ENCODE measurements around the gene LTBP2.

The LTBP2 gene

DNA sequence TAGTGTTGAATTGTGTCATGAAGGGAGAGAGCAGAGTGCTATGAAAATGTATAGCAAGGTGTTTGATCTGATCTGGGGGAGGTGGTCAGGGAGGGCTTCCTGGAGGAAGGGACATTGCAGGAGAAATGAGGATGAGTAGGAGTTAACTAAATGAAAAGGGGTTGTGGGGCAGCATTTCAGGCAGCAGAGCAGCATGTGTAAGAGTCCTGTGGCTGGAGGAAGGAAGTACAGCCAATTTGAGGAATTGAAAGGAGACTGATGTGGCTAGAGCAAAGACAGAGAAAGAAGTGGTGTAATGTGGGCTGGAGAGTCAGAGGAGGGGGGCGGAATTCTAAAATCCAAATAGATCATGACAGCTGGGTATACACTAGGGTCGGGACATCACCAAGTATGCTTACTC, 139.4 kb downstream of the LTBP2 start:
- CTCF ChIA-PET: no interaction called here
- TF ChIP-seq, protein P1, sequence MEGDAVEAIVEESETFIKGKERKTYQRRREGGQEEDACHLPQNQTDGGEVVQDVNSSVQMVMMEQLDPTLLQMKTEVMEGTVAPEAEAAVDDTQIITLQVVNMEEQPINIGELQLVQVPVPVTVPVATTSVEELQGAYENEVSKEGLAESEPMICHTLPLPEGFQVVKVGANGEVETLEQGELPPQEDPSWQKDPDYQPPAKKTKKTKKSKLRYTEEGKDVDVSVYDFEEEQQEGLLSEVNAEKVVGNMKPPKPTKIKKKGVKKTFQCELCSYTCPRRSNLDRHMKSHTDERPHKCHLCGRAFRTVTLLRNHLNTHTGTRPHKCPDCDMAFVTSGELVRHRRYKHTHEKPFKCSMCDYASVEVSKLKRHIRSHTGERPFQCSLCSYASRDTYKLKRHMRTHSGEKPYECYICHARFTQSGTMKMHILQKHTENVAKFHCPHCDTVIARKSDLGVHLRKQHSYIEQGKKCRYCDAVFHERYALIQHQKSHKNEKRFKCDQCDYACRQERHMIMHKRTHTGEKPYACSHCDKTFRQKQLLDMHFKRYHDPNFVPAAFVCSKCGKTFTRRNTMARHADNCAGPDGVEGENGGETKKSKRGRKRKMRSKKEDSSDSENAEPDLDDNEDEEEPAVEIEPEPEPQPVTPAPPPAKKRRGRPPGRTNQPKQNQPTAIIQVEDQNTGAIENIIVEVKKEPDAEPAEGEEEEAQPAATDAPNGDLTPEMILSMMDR (IDR thresholded peaks at IDR 0.05; ENCODE audit: control extremely low read depth, extremely low read depth, low read depth, missing control alignments): no peak
- no peak for DNase-seq (ENCODE audit: extremely low spot score)
- POLR2A ChIA-PET: no interaction called here

DNA sequence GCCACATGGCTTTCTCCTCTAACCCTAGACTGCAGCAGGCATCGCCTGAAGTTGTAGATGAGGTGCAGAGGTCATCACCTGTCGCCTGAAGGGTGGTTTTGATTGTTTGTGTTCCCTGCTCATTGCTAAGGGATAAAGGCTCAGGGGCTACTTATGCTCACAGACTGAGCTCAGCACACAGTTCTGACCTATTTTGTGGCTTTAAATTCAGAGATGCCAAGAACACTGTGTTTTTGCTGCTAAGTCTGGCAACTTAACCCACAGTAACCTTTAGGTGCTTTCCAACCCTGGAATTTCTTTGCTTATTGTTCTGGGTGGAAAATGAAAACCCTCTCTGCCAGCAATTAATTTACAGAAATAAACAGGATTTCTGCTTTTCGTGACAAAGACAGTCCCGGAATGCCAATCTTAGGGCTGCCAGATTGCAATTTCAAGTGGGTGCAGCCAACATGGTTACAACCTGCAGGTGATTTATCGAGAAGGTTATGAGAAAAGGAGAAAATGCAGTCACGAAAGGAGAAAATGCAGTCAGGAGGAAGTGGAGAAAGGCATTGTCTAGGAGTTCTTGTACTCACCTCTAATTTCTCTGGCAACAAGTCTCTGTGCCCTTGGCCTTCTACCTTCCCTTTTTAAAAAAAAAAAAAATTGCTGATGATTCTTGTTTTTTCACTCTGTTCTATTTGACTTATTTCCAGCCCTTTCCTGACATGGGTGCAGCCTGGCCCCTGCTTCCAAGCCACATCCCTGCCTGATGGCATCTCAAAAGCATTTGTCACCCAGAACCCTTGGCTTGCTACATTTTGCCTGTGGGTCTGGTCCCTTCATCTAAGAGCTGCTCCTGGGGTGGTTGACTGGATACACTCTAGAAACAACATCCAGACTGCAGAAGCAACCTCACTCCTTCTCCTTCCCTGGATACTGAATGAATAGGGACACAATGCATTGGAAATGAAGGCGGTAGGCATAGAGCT, 142.2 kb downstream of the LTBP2 start:
- CTCF ChIA-PET: interaction anchor here (1.0 kb wide), 1 partner anchor 17 kb away, joined by 3 read pairs; no protein-coding TSS in a partner anchor
- DNase-seq (ENCODE audit: extremely low spot score): no peak
- TF ChIP-seq, protein P1 (IDR thresholded peaks at IDR 0.05; ENCODE audit: control extremely low read depth, extremely low read depth, low read depth, missing control alignments): no peak
- POLR2A ChIA-PET: no interaction called here

DNA sequence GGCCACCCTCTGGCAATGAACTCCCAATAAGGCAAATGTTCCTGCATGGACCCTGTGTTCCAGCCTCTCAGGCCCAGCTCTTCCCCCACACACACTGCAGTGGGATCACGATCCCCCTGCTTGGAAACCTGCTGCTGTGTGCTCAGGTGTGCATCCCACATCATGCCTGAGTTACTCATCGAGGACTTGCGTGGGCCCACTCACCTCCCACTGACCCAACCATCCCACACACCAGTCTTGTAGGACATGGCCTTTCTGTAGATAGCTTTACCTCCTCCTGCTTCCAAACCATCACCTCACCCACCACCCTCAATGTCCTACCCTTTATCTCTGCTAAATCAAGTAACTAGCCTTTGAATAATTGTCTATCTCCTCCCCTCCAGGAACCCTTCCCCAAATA, 143.5 kb downstream of the LTBP2 start:
- TF ChIP-seq, protein P1 (IDR thresholded peaks at IDR 0.05; ENCODE audit: control extremely low read depth, extremely low read depth, low read depth, missing control alignments): no peak
- ChIA-PET CTCF (interaction anchor here (1.9 kb wide), 1 partner anchor 12 kb away, joined by 4 read pairs; no protein-coding TSS in a partner anchor), POLR2A (no interaction called here)
- no peak for DNase-seq (ENCODE audit: extremely low spot score)

DNA sequence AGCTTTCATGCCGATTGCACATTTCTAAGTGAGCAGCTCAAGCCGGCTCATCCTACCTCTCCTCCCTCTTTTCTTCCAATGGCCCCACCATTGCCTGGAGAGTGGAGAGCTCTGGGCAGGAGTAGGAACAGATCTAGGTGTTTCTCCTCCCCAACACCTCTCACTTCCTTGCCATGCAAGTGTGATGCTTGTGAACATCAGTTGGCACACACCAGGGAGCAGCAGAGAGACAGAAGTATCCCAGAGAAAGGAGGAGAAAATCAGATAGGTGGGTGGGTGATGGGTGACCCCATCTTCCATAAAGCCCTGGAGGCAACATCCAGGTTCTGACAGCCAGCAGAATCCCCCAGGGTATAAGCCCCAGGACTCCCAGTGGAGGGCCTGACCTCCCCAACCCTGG, 146.7 kb downstream of the LTBP2 start:
- POLR2A ChIA-PET: no interaction called here
- TF ChIP-seq, protein P1 (IDR thresholded peaks at IDR 0.05; ENCODE audit: control extremely low read depth, extremely low read depth, low read depth, missing control alignments): no peak
- DNase-seq (ENCODE audit: extremely low spot score): no peak
- CTCF ChIA-PET: interaction anchor here (1.2 to 1.9 kb wide), 4 partner anchors 10 to 37 kb away, joined by 3 to 5 read pairs (median 4); no protein-coding TSS in a partner anchor

DNA sequence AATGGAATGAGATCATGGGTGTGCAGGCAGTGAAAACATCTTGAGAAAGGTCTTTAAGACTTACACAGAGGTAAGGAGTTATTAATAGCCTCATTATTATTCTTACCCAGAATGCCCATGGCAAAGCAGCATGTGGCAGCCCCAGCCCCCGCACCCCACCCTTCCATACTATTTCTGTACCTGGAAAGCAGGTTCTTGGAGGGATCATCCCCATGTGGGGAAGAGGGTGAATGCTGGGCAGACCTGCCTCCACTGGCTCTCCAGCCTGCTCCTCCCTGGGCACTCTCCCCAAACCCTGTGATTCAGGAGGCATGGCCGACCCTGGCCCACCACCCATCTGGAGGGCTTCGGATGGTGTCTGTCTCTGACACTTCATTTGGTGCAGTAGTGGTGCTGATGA, 147.3 kb downstream of the LTBP2 start:
- TF ChIP-seq, protein P1 (IDR thresholded peaks at IDR 0.05; ENCODE audit: control extremely low read depth, extremely low read depth, low read depth, missing control alignments): no peak
- no peak for DNase-seq (ENCODE audit: extremely low spot score)
- ChIA-PET POLR2A (no interaction called here), CTCF (interaction anchor here (1.0 to 1.9 kb wide), 3 partner anchors 17 to 28 kb away, joined by 3 to 4 read pairs (median 3); partner anchors contain the start of genes ISCA2 and NPC2)

DNA sequence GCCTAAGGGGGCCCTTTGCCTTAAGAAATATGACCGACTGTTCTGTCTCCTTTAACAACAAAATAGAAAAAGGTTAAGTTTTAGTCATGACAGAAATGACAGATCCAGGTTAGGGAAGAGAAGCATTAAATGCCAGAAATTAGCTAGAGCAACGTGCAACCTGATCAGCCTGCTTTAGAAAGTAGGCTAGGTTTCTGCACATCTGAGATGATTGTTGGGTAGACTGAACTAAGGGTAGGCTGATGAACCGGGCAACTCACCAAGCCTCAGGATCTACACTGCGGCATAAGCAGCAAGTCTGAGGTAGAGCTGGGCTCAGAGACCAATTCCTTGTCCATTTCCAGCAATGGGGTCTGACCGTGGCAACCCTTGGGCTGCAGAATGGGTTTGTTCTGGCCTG, 148.3 kb downstream of the LTBP2 start:
- TF ChIP-seq, protein P1 (IDR thresholded peaks at IDR 0.05; ENCODE audit: control extremely low read depth, extremely low read depth, low read depth, missing control alignments): no peak
- ChIA-PET CTCF (interaction anchor here (1.0 to 1.4 kb wide), 3 partner anchors 22 to 31 kb away, joined by 3 to 4 read pairs (median 3); partner anchors contain the start of genes ISCA2 and NPC2), POLR2A (interaction anchor here (0.6 kb wide), 1 partner anchor 193 kb away, joined by 3 read pairs; no protein-coding TSS in a partner anchor)
- no peak for DNase-seq (ENCODE audit: extremely low spot score)
